ENCODE data around the gene WNT3. TPM values are rescaled to one million over a fixed set of nuclear protein-coding genes. Genes with fewer than 3 reads are reported as not detected.

WNT3 gene
- total and polyA plus RNA-seq, 2 of the 8 experiments (the other 6 are each of a cell fraction or from before 2014, with no cell fraction given) = 0.56 to 2.0 TPM

DNA sequence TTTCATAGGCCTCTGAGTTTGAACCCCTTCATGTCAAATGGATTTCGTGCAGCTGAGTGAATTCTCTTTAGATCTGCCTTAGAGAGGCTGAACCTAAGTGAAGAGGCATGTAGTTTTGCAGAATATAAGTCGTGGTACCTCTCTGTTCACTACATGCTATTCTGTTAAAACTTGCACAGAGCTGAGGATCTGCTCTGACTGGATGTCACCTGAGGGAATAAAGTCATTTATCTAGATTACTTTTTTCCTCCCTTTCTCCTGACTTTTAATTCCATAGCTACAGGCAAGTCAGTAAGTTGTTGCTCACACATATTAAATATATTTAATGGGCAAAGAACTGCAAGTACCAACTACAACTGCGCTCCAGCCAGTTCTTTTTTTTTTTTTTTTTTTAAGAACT lies 64.7 kb downstream of the WNT3 start (continued):
- no peak for TF ChIP-seq SP1 (IDR thresholded peaks at IDR 0.05; ENCODE audit: low read depth, low read length)
- TF ChIP-seq, protein P1, sequence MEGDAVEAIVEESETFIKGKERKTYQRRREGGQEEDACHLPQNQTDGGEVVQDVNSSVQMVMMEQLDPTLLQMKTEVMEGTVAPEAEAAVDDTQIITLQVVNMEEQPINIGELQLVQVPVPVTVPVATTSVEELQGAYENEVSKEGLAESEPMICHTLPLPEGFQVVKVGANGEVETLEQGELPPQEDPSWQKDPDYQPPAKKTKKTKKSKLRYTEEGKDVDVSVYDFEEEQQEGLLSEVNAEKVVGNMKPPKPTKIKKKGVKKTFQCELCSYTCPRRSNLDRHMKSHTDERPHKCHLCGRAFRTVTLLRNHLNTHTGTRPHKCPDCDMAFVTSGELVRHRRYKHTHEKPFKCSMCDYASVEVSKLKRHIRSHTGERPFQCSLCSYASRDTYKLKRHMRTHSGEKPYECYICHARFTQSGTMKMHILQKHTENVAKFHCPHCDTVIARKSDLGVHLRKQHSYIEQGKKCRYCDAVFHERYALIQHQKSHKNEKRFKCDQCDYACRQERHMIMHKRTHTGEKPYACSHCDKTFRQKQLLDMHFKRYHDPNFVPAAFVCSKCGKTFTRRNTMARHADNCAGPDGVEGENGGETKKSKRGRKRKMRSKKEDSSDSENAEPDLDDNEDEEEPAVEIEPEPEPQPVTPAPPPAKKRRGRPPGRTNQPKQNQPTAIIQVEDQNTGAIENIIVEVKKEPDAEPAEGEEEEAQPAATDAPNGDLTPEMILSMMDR (IDR thresholded peaks at IDR 0.05; ENCODE audit: control extremely low read depth in 1 of 3, insufficient read depth in 1 of 3, low read depth in 1 of 3, low read length in 3 of 3) = no peak
- TF ChIP-seq CHD1 (IDR thresholded peaks at IDR 0.05; ENCODE audit: low read depth, low read length) = no peak

All from H1 (cell line).